HG03439 (cell line): ENCODE measurements around the gene GFRA1.

Experiments used
- ATAC-seq: cut with Tn5 transposase; IDR thresholded peaks from one replicate; pipeline ENCODE4 v1.9.1; 2021; ENCODE audit warnings: mild to moderate bottlenecking, moderate library complexity; ENCODE audit not compliant: unreplicated experiment

The GFRA1 gene

DNA sequence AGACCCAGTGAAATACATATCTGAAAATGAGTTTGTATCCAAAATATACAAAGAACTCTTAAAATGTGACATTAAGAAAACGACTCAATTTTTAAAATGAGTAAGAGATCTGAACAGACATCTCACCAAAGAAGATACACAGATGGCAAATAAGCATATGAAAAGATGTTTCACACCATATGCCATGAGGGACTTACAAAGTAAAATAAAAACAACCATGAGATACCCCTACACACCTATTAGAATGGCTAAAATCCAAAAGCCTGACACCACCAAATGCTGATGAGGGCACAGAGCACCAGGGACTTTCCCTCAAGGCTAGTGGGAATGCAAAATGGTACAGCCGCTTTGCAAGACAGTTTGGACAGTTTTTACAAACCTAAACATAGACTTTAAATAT lies 27.9 kb downstream of the GFRA1 start:
- ATAC-seq: no peak

DNA sequence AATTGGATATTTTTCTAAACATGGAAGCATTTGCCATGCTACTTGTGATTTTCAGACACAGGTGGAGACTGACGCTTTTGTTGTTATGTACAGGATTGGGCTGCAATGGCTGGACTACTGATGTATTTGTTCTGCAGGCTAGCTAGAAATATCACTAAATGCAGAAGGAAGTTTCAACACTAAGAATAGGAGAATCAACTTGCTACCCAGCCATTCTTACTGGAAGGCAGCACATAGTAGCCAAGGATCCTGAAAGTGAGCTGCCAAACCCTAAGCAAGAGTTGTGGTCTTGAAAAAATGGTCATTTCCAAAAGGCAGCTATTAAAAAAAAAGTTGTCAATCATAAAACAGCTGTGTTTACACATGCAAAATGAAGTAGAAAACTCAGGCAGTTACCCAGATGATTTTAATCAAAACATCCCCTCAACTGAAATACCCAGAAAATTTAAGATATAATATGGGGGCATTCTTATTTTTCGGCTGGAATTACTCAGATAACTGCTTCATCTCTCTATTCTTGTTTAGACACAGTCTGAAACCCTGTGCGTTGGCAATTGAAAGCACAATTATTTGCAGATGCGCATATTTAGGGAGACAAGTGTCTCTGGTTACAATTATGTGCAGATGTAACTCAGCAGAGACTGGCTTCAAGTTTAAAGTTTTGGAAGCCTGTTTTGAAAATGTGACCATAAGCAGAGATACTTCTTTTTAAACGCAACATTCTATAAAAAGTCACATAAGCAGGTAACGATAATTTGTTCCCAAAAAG lies 31.2 kb downstream of the GFRA1 start:
- no peak for ATAC-seq

DNA sequence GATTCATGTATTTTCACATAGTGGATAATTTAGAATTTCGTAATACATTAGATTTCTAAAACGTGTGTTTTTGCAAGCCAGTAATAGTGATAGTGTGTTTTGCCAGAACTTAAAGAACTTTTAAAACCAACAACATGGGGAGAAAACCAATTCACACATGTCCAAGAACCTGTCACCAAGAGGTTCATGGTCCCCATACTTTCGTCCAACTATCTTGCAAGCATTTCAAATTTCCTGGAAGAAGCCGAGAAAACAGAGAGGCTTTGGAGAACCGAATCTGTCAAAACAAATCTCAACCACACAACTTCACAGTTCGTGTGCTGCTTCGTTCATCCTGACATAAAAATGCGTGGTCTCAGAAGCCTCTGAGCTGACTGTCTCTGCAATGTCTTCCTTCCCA lies 31.9 kb downstream of the GFRA1 start:
- no peak for ATAC-seq

GRCh38 chr10:116240157-116240950 lies 32.7 kb downstream of the GFRA1 start:
- ATAC-seq: no peak

DNA sequence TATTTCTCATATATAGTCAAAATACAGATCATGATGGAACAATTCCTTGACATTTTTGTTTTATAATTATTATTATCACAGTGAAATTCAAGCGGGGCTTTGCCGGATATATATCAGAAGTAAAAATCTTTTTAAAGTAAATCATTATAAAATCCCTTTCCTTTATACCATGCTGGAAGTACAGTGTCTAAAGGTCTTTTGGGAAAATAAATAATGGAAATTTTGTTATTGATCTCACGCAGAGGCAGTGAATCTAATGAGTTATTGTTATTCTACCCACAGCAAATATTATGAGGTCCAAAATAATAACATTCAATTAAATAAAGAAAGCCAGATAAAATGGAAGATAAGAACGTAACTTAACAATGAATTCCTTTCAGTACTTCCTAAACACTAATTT lies 33.8 kb downstream of the GFRA1 start:
- no peak for ATAC-seq

DNA sequence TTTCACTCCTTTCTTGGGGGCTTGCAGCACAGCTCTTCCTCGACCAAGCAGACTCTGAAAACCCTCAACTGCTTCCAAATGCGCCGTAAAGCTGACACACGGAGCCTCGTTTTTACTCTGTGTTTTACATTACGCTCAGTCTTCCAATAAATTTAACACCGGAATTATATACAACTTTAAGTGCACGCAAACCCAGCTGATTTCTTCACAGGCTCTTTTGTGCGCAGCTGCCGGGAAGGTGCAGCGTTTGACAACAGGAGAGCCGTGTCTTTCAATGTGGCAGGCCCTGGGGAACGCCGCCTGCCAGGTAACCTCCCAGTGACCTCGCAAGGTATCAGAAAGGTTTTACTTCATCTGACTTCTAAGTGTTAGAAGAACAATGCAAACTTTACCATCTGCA lies 35.0 kb downstream of the GFRA1 start:
- no peak for ATAC-seq

GRCh38 chr10:116237260-116237659 lies 35.7 kb downstream of the GFRA1 start:
- no peak for ATAC-seq

DNA sequence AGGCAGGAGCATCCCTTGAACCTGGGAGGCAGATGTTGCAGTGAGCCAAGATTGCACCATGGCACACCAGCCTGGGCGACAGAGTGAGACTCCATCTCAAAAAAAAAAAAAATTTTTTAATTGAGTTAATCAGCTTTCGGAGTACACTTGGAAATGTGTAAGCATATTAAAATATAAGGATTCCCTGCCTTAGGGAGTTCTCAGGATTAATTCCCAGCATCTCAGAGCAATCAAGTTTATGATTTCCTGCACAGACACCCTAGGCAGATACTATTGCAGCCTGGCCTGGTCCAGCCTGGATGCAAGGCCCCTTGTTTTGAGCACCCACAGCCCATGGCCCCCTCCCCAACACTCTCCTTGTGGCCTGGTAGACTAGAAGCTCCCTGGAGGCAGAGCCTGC lies 39.8 kb downstream of the GFRA1 start:
- no peak for ATAC-seq

- no peak for ATAC-seq
These were observed 40.4 kb downstream of the GFRA1 start for GRCh38 chr10:116232613-116233012.

DNA sequence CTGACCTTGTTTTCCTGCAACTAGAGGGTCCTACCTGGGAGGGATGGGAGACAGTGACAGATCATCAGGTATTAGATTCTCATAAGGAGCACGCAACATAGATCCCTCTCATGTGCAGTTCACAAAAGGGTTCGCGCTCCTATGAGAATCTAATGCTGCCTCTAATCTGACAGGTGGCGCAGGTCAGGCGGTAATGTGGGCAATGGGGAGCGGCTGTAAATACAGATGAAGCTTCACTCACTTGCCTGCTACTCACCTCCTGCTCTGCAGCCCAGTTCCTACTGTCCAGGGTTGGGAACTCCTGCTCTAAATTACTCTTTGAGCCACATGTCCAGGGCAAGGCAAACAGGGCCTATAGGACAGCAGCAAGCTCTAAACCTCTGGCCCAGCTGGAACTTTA lies 46.2 kb downstream of the GFRA1 start:
- no peak for ATAC-seq

- no peak for ATAC-seq
These were observed 47.0 kb downstream of the GFRA1 start for GRCh38 chr10:116226053-116226452.

DNA sequence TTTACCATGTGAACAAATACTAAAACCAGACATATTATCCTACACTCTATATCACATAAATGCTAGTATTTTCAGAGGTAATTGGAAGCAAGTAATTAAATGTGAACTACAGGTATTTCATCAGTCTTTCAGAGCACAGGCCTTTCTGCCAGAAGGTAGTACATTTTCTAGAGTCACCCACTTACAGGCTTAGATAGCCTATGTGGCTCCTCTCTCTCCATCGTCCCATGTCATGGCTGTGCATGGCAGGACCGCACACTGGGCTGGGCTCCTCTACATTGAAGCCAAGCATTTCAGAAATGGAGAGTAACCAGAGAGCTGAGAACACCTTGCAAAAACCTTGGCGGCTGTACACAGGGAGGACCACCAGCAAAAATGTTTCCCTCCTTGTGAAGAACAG lies 49.7 kb downstream of the GFRA1 start:
- ATAC-seq: no peak

DNA sequence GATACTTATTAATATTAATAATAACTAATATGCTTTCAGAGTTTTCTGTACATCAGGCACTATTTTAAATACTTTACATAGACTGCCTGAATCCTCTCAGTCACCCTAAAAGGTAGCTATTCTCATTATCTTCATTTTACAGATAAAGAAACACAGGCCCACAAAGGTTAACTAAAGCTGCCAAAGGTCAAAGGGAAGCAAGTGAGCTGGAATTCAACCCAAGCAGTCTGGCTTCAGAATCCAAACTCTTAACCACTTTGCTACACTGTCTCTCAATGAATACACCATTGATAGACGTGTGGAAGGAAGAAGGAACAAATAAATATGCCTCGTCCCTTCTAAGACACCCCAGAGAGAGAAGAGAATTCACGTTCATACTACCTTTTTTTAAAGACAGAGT lies 52.0 kb downstream of the GFRA1 start:
- ATAC-seq: no peak

- ATAC-seq: no peak
These were observed 56.3 kb downstream of the GFRA1 start for GRCh38 chr10:116216676-116217075.

DNA sequence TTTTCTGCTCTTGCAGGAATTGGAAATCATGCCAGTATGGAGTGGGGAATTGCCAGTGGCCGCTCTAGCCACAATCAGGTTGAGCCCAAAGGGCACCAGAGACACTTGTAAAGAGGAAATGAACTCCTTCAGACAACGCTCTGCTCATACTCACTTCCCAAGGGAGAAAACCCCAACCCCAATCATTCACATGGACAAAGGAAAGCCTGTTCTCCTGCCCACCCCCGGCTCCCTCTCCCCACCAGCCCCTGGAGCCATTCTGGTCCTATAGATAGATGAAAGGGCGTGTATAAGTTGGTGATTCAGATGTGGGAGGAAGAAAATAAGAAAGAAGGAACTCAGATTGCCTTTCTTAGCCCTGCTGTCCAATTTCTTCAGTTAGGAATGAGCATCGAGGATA lies 57.4 kb downstream of the GFRA1 start:
- ATAC-seq: no peak

- ATAC-seq: no peak
These were observed 61.3 kb downstream of the GFRA1 start for GRCh38 chr10:116211682-116212081.

- ATAC-seq: no peak
These were observed 62.2 kb downstream of the GFRA1 start for GRCh38 chr10:116210588-116211346.

- no peak for ATAC-seq
These were observed 63.2 kb downstream of the GFRA1 start for GRCh38 chr10:116209781-116210180.

GRCh38 chr10:116208956-116209567 lies 63.9 kb downstream of the GFRA1 start:
- no peak for ATAC-seq

- no peak for ATAC-seq
These were observed 65.3 kb downstream of the GFRA1 start for GRCh38 chr10:116207690-116208089.

DNA sequence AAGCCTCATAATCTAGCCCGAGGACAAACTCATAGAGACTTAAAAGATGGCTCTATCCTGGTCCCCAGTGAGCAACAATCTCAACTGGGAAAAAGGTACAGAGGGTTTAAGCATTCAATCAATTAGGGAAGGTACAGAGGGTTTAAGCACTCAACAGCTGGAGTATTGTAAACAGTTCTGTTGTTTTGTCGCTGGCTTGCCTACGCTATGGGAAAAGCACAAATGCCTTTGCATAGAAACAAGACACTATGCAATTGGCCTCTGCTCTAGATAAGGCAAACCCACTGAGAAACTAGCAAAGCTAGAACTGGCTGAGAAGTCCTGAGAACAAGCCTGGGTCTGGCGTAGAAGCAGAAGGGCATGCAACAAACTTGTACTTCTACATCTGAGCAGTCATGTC lies 69.3 kb downstream of the GFRA1 start:
- ATAC-seq: no peak
